ENCODE measurements around the gene EPB41L5. TPM values are rescaled to one million over a fixed set of nuclear protein-coding genes. Genes with fewer than 3 reads are reported as not detected.

EPB41L5 gene
- polyA plus RNA-seq, 5 donors, result 28.5 to 51.3 (median 42.9) TPM

- DNase-seq, result no peak
Observed at GRCh38 chr2:120224735-120225548, 212.1 kb downstream of the EPB41L5 start.

- DNase-seq, result no peak
Observed at GRCh38 chr2:120225549-120226065, 212.7 kb downstream of the EPB41L5 start.

- no peak for DNase-seq
Observed at GRCh38 chr2:120226316-120226715, 213.4 kb downstream of the EPB41L5 start.

DNA sequence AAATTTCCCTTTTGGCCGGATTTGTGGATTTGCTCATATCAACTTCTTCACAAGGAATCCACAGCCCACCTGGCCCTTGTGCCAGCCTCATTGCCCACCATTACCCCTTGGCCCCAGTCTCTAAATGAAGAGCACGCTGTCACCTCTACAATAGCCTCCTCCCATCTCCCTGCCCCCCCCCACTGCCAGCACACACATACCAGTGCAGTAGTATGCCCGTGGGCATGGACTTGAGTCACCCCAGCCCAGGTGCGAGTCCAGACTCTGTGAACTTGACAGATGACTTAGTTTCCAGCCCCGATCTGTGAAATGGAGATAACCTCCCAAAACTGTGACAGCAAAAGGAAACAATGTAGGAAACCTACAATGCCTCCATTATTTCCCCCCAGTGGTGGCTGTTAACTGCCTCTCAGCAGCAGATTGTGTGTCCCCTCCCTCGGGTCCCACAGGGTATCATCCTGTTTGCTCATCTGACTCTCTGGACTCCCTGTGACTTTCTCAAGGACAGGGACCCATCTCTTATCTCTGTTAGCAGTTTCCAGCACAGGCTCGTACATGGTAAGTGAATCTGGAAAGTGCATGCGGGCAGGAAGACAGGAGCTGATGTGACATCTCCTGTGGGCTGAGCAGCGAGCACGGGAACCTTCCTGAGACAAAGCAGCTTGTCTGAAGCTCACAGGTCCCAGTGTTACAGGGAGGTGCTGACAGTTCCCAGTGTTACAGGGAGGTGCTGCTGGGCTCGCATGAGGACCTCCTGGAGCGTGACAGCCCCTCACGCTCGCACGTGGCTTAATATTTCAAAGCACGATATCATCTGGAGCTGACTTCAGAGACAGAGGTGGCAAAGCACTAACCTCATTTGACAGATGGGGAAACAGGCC is 214.5 kb downstream of the EPB41L5 start:
- DNase-seq, result no peak

DNA sequence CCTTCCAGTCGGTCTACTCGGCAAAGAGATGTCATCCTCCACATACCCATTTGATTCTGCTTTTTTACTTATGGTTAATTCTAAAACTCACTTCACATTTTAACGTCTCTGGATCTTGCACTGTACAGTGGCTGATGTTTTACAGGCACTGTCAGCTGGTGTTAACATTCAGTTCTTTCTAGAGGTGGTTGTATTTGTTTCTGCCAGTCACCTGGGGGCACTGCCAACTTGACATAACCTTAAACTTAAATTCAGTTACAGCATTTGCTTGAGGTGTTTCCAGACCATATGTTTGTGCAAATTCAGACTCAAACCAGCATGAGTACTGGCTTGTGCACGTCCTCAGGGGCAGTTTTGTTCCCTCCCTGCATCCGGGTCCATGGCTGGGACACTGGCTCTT is 215.6 kb downstream of the EPB41L5 start:
- no peak for DNase-seq

Other genes starting within 250 kb of the EPB41L5 start
- 10 to 100 TPM; 22.4 to 25.3 (median 23.6) TPM for gene TMEM185B, start 210.3 kb downstream of the EPB41L5 start, polyA plus RNA-seq (ENCODE audit: insufficient read depth in 1 of 5, insufficient read length in 5 of 5, low replicate concordance in 1 of 5)
- 100 to 1,000 TPM; 112 to 130 (median 115) TPM for gene RALB, start 239.8 kb downstream of the EPB41L5 start, polyA plus RNA-seq (ENCODE audit: insufficient read depth in 1 of 5, insufficient read length in 5 of 5, low replicate concordance in 1 of 5)